Stimulated activated CD8-positive, alpha-beta memory T cell treated with anti-CD3 and anti-CD28 coated beads, Interleukin-4, amount 100 ng/mL, for 24 hours (primary cell): ENCODE measurements around the gene GPR61.

Experiments
- DNase-seq: peaks from one replicate; pipeline ENCODE4 v3.0.0-alpha.2; 2020; ENCODE audit warnings: low read depth

Gene GPR61

DNA sequence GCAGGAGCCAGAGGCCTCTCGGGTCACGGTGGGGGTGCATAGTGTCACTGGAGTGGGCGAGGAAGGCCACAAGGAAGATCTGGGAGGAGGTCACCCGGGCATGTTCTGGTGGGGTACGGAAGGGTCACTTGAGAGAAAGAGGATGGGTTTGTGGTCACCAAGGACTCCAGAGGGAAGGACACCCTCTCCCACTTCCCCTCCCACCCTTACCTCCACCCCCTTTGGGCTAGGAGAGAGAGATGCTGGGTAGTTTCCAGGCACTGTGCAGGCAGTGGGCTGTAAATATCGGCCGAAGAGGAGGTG is 30.8 kb upstream of the GPR61 start:
- DNase-seq, result no peak

GRCh38 chr1:109509176-109510134 is 30.2 kb upstream of the GPR61 start, which contains the start of gene AMIGO1:
Gene AMIGO1, minus strand, starts transcription at chr1:109509727. Its CDS starts 815 bp downstream, at chr1:109508912.
- DNase-seq, result peak; percentile 56

GRCh38 chr1:109513110-109513710 is 26.5 kb upstream of the GPR61 start:
- DNase-seq, result no peak

DNA sequence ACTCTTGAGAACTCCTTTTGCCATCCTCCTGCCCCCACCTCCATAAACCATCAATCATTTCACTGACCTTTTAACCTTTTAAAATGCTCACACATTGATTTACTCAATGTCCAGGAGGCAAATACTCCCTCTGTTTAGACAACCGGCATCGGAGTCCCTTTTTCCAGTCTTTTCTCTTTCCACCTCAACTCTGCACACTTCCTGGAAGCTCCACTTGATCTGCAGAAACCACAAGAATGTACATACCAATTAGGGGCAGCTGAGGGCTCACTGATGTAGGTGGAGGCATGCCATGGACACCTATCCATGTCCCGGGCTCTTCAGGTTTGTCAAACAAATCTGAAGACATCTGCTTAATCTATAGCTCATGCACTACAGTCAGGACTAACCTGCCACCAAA is 24.8 kb upstream of the GPR61 start:
- DNase-seq, result no peak

- DNase-seq, result no peak
These were observed 22.8 kb upstream of the GPR61 start for GRCh38 chr1:109516872-109517271.

DNA sequence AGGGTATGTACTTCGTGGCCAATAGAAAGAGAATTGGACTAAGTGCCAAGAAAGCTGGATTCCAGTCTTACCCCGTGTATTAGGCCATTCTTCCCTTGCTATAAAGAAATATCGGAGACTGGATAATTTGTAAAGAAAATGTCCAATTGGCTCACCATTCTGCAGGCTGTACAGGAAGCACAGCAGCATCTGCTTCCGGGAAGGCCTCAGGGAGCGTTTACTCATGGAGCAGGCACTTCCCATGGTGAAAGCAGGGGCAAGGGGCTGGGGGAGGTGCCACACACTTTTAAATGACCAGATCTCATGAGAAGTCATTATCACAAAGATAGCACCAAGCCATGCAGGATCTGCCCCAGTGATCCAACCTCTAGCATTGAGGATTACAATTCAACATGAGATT is 22.3 kb upstream of the GPR61 start:
- DNase-seq, result no peak

- DNase-seq, result no peak
These were observed 18.4 kb upstream of the GPR61 start for GRCh38 chr1:109521002-109521951.

- no peak for DNase-seq
These were observed 17.6 kb upstream of the GPR61 start for GRCh38 chr1:109522026-109522425.

GRCh38 chr1:109523706-109524105 is 16.0 kb upstream of the GPR61 start:
- DNase-seq, result no peak

GRCh38 chr1:109527098-109527811 is 12.4 kb upstream of the GPR61 start:
- DNase-seq, result no peak

- no peak for DNase-seq
These were observed 11.6 kb upstream of the GPR61 start for GRCh38 chr1:109527846-109528695.

DNA sequence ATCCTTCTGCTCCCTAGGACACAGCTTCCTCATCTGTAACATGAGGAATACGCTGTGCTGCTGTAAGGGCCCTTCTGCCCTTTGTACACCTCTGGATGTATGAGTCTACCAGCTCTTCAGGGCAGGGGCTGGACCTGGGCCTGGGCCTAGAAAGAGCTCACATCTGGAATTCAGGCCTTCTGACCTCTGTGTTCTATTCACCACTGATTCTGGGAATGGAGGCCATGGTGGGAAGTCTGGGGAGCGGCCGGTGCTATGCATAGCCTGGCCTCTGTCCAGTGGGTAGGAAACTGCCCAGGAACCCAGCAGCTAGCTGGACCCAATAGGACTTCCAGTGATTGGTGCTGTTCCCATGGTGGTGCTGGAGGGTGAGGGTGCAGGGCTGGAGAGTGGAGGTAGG is 11.0 kb upstream of the GPR61 start:
- no peak for DNase-seq

GRCh38 chr1:109529881-109530456 is 9.7 kb upstream of the GPR61 start:
- no peak for DNase-seq

GRCh38 chr1:109530457-109531087 is 9.1 kb upstream of the GPR61 start:
- no peak for DNase-seq

- no peak for DNase-seq
These were observed 8.3 kb upstream of the GPR61 start for GRCh38 chr1:109531380-109531779.

DNA sequence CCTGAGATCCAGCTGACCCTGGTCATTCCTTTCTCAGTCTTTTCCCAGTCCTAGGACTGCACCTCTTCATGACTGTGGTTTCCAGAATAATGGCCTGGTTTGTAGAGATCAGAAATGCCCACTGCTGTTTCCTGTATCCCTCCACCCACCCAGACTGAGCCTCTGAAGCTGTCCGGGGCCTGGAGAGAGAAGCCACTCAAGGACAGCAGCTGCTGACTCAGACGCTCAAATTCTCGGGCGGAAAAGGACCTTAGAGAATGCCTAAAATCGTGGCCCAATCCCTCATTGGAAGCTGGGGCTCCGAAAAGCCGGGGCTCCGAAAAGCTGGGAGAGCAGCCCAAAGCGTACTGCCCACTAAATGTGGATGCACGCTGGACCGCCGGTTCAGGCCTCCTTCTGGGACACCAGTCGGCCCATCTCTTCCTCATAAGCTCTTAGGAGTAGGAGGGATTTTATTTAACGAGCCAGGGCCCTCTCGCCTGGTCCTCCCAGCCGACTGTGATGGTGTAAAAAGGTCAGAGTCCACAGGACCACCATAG is 7.8 kb upstream of the GPR61 start:
- DNase-seq, result no peak

DNA sequence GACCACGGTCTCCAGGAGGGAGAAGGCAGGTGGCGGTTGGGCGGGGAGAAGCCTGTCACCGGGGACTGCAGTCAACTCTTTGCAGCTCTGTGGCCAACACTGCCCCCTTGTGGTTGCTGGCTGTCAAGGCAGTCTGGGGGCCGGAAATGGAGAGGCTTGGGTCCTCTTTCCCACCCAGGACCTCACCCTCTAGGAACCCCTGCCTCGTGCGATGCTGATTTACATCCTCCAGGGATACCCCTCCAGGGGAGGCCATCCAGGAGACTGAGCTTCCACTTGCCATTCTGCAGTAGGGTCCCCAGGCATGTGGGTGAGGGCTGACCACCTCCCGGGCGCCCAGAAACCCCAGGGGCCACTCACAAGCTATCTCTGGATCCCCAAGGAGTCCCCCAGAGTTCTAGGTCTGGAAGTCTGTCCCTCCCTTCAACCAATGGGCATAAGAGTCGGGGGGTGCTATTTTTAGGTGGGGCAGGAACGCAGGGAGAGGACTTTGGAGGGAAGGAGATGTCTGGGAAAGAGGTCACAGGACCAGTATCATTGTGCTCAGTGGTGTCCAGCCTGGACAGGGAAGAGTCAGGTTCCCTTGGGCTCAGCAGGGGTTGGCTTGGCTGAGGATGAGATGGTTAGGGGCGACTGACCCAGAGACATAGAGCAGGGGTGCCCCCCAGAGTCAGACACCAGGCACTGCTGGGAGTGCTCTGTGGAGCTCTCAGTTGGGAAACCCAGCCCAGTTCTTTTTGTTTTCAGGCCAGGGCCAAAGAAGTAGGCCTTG is 7.1 kb upstream of the GPR61 start:
- peak; percentile 80 for DNase-seq

DNA sequence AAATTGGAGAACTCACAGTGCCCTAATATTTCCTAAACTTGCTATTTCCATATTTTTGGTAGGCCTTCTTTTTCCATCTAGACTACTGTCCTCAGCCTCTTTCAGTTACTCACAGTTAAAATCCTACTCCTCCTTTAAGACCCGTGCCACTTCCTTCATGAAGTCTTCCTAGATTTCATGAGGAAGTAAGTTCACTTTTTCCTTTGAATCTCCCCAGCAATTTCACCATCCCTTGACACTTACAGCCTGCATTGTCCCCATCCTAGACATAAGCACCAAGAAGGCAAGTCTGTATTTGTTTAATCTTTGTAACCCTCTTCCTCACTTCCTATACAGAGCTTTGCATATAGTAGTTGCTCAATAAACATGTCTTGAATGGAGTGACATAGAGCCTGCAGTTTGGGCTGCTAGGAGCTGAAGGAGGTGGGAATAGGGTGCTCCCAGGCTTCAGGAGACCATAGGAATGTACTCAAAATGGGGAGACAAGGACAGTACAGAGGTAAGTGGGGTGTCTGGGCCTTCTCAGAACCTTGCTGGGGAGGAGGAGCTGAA is 5.3 kb upstream of the GPR61 start:
- DNase-seq, result no peak

GRCh38 chr1:109535481-109535880 is 4.2 kb upstream of the GPR61 start:
- DNase-seq, result no peak
